IPS-15b (cell line): Measurements from ENCODE around the gene DPYSL5.
A peak's percentile ranks its signal among the peaks of the same experiment; 100 is the strongest.

Experiments used
- H3K27me3 ChIP-seq: one replicate; pipeline ENCODE4 v1.6.1; 2013; ENCODE audit warnings: low read length; ENCODE audit not compliant: control insufficient read depth, insufficient read depth
- H3K36me3 ChIP-seq: one replicate; pipeline ENCODE4 v1.6.1; 2013; ENCODE audit warnings: low read length; ENCODE audit not compliant: control insufficient read depth, insufficient read depth
- H3K4me1 ChIP-seq: one replicate; pipeline ENCODE4 v1.6.1; 2013; ENCODE audit warnings: mild to moderate bottlenecking, low read length; ENCODE audit not compliant: control insufficient read depth, insufficient read depth
- H3K4me3 ChIP-seq: one replicate; pipeline ENCODE4 v1.5.1; 2013; ENCODE audit warnings: low read depth, low read length
- H3K9ac ChIP-seq: one replicate; pipeline ENCODE4 v1.6.1; 2013; ENCODE audit warnings: low read depth, mild to moderate bottlenecking, low read length
- H3K9me3 ChIP-seq: one replicate; pipeline ENCODE4 v1.6.1; 2013; ENCODE audit warnings: mild to moderate bottlenecking, low read length; ENCODE audit not compliant: control insufficient read depth, insufficient read depth

The DPYSL5 gene

GRCh38 chr2:26969077-26969844, 121.3 kb downstream of the DPYSL5 start:
- Histone ChIP-seq H3K27me3 (peaks cover 25% of the 10 kb centered on the region), H3K9me3 (no peaks in the 10 kb centered on the region), H3K36me3 (no peaks in the 10 kb centered on the region), H3K4me3 (no peak overlapping the region), H3K4me1 (no peaks in the 10 kb centered on the region), H3K9ac (no peak overlapping the region)

GRCh38 chr2:26970244-26970927, 122.5 kb downstream of the DPYSL5 start, which contains the start of gene MAPRE3:
Gene MAPRE3 (plus strand): TSS chr2:26970637. CDS start chr2:27022219, 51,582 bp downstream.
- Histone ChIP-seq H3K4me3 (peak within 1 kb of the TSS; percentile 83), H3K4me1 (peaks cover 7% of the 10 kb centered on the region), H3K9me3 (no peaks in the 10 kb centered on the region), H3K36me3 (no peaks in the 10 kb centered on the region), H3K27me3 (peaks cover 25% of the 10 kb centered on the region), H3K9ac (no peak within 1 kb of the TSS)

GRCh38 chr2:26970928-26971627, 123.1 kb downstream of the DPYSL5 start:
- peak overlapping the region; percentile 83 for H3K4me3 ChIP-seq
- H3K9ac ChIP-seq: no peak overlapping the region

DNA sequence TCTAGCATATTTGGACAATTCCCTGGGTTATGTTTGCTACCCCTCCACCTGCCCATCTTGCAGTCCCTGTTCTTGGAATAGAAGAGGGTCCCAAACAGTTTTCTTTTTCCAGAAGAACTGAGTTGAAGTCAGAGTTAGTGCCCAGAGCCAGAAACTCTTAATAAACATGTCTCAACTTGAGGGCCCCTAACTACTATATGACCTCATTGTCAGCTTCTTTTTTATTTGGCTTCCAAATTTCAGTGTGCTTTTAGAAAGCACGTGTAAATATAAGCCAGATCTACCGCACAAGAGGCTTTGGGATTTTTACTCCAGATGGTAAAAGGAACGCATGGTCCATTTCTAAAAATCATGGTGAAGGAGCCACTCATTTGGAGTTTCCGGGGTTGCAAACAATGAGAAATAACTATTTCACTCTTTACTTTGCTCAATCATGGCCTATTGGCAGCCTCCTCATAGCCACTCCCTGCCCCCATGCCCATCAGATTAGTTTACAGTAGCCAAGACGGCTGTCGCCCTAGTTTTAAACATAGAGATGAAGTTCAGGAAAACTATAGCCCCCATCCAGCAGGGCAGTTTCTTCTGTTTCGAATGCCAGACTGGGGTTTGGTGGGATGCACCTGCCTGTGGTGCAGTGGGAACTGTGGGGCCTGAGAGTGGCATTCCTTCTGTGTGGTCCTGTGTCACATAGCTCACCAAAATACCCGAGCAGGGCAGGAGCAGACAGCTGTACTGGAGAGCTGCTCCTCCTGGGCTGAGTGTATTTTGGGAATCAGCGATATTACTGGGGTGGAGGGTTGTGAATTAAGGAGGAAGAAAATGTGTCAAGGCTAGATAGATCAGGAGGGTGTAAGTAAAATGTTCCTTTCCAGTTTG, 124.2 kb downstream of the DPYSL5 start:
- no peak overlapping the region for H3K4me3 ChIP-seq
- H3K9me3 ChIP-seq: no peaks in the 10 kb centered on the region
- peaks cover 25% of the 10 kb centered on the region for H3K27me3 ChIP-seq
- H3K4me1 ChIP-seq: peaks cover 7% of the 10 kb centered on the region
- no peaks in the 10 kb centered on the region for H3K36me3 ChIP-seq
- H3K9ac ChIP-seq: no peak overlapping the region

More at GRCh38 chr2:26970928-26971627, 123.1 kb downstream of the DPYSL5 start:
- no peaks in the 10 kb centered on the region for H3K36me3 ChIP-seq
- peaks cover 25% of the 10 kb centered on the region for H3K27me3 ChIP-seq
- H3K4me1 ChIP-seq: peaks cover 7% of the 10 kb centered on the region
- H3K9me3 ChIP-seq: no peaks in the 10 kb centered on the region

- Histone ChIP-seq H3K9me3 (no peaks in the 10 kb centered on the region), H3K4me3 (no peak overlapping the region), H3K27me3 (peaks cover 11% of the 10 kb centered on the region), H3K36me3 (no peaks in the 10 kb centered on the region), H3K4me1 (peaks cover 7% of the 10 kb centered on the region), H3K9ac (no peak overlapping the region)
These were observed 126.4 kb downstream of the DPYSL5 start for GRCh38 chr2:26974352-26974751.

DNA sequence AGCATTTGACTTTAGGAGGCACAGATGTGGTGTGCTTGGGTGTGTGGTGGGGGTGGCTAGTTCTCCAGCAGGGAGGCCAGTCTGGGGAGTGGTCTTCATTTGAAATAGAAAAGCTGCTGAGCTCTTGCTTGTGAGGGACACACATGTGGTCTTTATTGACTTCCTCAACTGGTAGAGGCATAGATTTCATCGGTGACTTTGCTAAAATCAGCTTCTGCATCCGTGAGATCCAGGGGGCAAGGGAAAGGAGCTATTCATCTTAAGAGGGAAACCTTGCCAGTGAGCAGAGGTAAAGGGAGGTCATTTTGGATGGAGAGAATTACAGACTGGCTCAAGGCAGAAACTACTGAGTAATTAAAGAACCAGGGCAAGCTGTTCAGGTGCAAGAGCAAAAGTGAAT, 127.2 kb downstream of the DPYSL5 start:
- Histone ChIP-seq H3K4me1 (peaks cover 7% of the 10 kb centered on the region), H3K36me3 (no peaks in the 10 kb centered on the region)

GRCh38 chr2:26975656-26976055, 127.7 kb downstream of the DPYSL5 start:
- Histone ChIP-seq H3K36me3 (no peaks in the 10 kb centered on the region), H3K9me3 (no peaks in the 10 kb centered on the region), H3K9ac (no peak overlapping the region), H3K27me3 (peaks cover 8% of the 10 kb centered on the region), H3K4me1 (peaks cover 7% of the 10 kb centered on the region), H3K4me3 (no peak overlapping the region)

More for the DNA sequence above, 127.2 kb downstream of the DPYSL5 start:
- Histone ChIP-seq H3K4me3 (no peak overlapping the region), H3K9ac (no peak overlapping the region), H3K9me3 (no peaks in the 10 kb centered on the region), H3K27me3 (peaks cover 8% of the 10 kb centered on the region)

GRCh38 chr2:26976237-26976636, 128.3 kb downstream of the DPYSL5 start:
- Histone ChIP-seq H3K4me1 (peaks cover 7% of the 10 kb centered on the region), H3K27me3 (peaks cover 8% of the 10 kb centered on the region), H3K36me3 (no peaks in the 10 kb centered on the region), H3K9me3 (no peaks in the 10 kb centered on the region), H3K4me3 (no peak overlapping the region), H3K9ac (no peak overlapping the region)

DNA sequence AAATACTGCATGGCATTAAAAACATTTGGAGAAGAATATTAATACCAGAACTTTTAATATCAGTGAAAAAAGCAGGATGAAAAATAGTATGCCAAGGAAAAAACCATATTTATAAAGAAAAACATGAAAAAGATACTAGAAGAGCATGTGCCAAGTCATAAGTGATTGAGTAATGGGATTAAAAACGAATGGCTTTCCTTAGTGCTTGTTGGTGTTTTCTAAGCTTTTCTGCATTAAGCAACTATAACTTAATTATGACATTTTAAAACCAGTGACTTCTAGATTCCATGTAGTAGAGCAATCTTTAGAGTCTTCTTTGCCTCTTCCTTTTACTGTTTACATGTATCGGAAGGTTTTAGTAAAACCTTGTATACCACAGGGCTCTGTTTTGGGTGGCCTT, 129.1 kb downstream of the DPYSL5 start:
- H3K4me3 ChIP-seq: no peak overlapping the region
- no peak overlapping the region for H3K9ac ChIP-seq
- H3K27me3 ChIP-seq: no peaks in the 10 kb centered on the region
- H3K4me1 ChIP-seq: peaks cover 7% of the 10 kb centered on the region
- H3K36me3 ChIP-seq: no peaks in the 10 kb centered on the region
- H3K9me3 ChIP-seq: no peaks in the 10 kb centered on the region

DNA sequence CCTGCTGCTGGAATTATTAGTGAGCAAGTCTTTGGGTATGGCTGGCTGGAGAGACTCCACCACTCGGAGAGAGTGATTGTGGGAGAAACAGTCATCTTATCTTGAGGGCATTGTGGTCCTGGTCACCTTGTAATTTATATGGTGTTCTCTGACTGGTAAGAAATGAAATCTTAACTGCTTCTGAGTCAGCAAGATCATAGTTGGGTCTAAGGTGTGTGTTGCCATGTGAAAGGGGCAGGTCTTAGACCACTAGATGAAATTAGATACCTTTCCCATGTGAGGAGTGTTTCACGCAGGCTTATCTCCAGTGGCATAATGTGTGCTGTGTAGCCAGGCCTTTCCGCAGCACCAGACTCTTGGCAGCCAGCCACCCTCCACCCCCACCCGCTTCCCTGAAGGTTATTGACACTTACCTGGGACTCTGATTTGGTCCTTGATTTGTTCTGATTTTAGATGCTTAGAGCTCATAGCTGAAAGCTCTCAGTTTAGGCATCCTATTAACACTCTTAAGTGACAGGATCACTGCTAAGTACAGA, 130.2 kb downstream of the DPYSL5 start:
- no peak overlapping the region for H3K4me3 ChIP-seq
- no peak overlapping the region for H3K9ac ChIP-seq

DNA sequence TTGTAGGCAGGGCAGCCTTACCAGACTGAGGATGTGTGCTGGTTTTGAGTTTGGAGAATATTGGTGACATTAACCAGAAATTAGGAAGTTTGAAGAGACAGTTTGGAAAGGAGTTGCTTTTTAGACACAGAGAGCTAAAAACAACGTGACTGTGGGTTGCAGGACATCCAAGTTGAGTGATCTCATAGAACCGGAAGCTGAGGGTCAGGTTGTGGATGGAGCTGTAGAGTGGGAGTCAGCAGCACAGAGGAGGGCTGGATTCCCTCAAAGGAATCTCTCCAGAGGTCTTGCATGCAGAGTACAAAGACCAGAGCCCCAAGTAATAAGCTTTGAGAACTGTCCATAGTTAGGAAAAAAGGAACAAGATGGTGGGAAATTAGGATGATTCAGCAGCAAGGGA, 131.8 kb downstream of the DPYSL5 start:
- Histone ChIP-seq H3K4me1 (peaks cover 7% of the 10 kb centered on the region), H3K9me3 (no peaks in the 10 kb centered on the region), H3K27me3 (no peaks in the 10 kb centered on the region), H3K4me3 (no peak overlapping the region), H3K9ac (no peak overlapping the region), H3K36me3 (no peaks in the 10 kb centered on the region)

More for the DNA sequence above, 130.2 kb downstream of the DPYSL5 start:
- Histone ChIP-seq H3K27me3 (no peaks in the 10 kb centered on the region), H3K36me3 (no peaks in the 10 kb centered on the region), H3K4me1 (peaks cover 7% of the 10 kb centered on the region), H3K9me3 (no peaks in the 10 kb centered on the region)
